Tibial nerve (tissue), 4 donors: ENCODE data around the gene UFSP1.

Source experiments
- CTCF ChIP-seq, 5 experiments: fragments of 200-600 bp in 3 of 5; fragments of 450-650 bp in 2 of 5; sonication (generic) in 3 of 5; IDR thresholded peaks; one replicate each; pipeline ENCODE4 v1.5.1; 2016 to 2019; ENCODE audit warnings: antibody characterized with exemption in 5 of 5, mild to moderate bottlenecking in 3 of 5, moderate library complexity in 2 of 5
- EP300 ChIP-seq, 2 donors: sonication (generic); formaldehyde crosslinking; IDR thresholded peaks; one replicate each; pipeline ENCODE4 v1.6.1; 2017; ENCODE audit warnings: antibody characterized with exemption in 2 of 2, mild to moderate bottlenecking in 1 of 2
- POLR2A ChIP-seq, 2 donors: fragments of 450-650 bp; IDR thresholded peaks; one replicate each; pipeline ENCODE4 v1.6.1; 2017; ENCODE audit warnings: antibody characterized with exemption in 2 of 2, mild to moderate bottlenecking in 2 of 2, moderate library complexity in 2 of 2

- TF ChIP-seq CTCF (IDR thresholded peaks at IDR 0.05) (no peak), POLR2A (IDR thresholded peaks at IDR 0.05) (no peak), EP300 (IDR thresholded peaks at IDR 0.05) (no peak)
Measured at GRCh38 chr7:100887516-100888290, 1.8 kb downstream of the UFSP1 start.
